Measurements from ENCODE around the gene FYCO1. TPM values are rescaled to one million over a fixed set of nuclear protein-coding genes. Genes with fewer than 3 reads are reported as not detected.

FYCO1 gene
- total and polyA plus RNA-seq, 9 of the 15 experiments (the other 6 are each of a cell fraction or from before 2014, with no cell fraction given): 2.1 to 13.8 (median 7.4) TPM

GRCh38 chr3:45981346-45982074 lies 14.1 kb downstream of the FYCO1 start (continued):
- TF ChIP-seq JUND (IDR thresholded peaks at IDR 0.05; ENCODE audit: borderline replicate concordance, low read depth, low read length) (peak; percentile 93), JUND (tag; IDR thresholded peaks at IDR 0.05; ENCODE audit: borderline replicate concordance, low read depth, low read length) (peak; percentile 92), E2F6 (IDR thresholded peaks at IDR 0.05; ENCODE audit: borderline replicate concordance in 1 of 2, extremely low read depth in 1 of 2, insufficient read depth in 1 of 2, insufficient read length in 1 of 2, low read depth in 1 of 2, low read length in 1 of 2, poor library complexity in 1 of 2, severe bottlenecking in 1 of 2) (no peak), ZNF140 (CRISPR knock-in tag; IDR thresholded peaks at IDR 0.05) (no peak), ZSCAN29 (IDR thresholded peaks at IDR 0.05) (no peak), NBN (IDR thresholded peaks at IDR 0.05; ENCODE audit: low read depth) (no peak), NR3C1 (CRISPR knock-in tag; IDR thresholded peaks at IDR 0.05) (no peak), MYBL2 (IDR thresholded peaks at IDR 0.05; ENCODE audit: low read depth) (no peak), MYBL2 (CRISPR knock-in tag; IDR thresholded peaks at IDR 0.05; ENCODE audit: borderline replicate concordance) (no peak), TCF3 (CRISPR knock-in tag; IDR thresholded peaks at IDR 0.05) (peak; percentile 64), HDAC3 (IDR thresholded peaks at IDR 0.05; ENCODE audit: borderline replicate concordance, partially characterized antibody) (no peak), ZNF655 (CRISPR knock-in tag; IDR thresholded peaks at IDR 0.05) (no peak), MAFG (tag; conservative IDR thresholded peaks at IDR 0.05) (peak; percentile 56), ZNF696 (CRISPR knock-in tag; conservative IDR thresholded peaks at IDR 0.05) (no peak), PRMT5 (CRISPR knock-in tag; IDR thresholded peaks at IDR 0.05) (no peak), POLR2G (IDR thresholded peaks at IDR 0.05; ENCODE audit: low read depth, low read length) (no peak), CC2D1A (IDR thresholded peaks at IDR 0.05) (no peak), NFXL1 (CRISPR knock-in tag; IDR thresholded peaks at IDR 0.05) (no peak), TEAD4 (IDR thresholded peaks at IDR 0.05; ENCODE audit: low read length) (peak; percentile 7; the same call in 1 of the 2 replicates), TEAD4 (CRISPR knock-in tag; IDR thresholded peaks at IDR 0.05; ENCODE audit: borderline replicate concordance) (no peak), HNRNPLL (IDR thresholded peaks at IDR 0.05; ENCODE audit: low read depth, low read length, poor library complexity, severe bottlenecking) (no peak), SMARCA4 (IDR thresholded peaks at IDR 0.05) (peak; percentile 61; the same call in 1 of the 2 replicates)
- TF ChIP-seq, protein P1, sequence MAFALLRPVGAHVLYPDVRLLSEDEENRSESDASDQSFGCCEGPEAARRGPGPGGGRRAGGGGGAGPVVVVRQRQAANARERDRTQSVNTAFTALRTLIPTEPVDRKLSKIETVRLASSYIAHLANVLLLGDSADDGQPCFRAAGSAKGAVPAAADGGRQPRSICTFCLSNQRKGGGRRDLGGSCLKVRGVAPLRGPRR (CRISPR knock-in tag; IDR thresholded peaks at IDR 0.05): no peak
- TF ChIP-seq, protein P2, sequence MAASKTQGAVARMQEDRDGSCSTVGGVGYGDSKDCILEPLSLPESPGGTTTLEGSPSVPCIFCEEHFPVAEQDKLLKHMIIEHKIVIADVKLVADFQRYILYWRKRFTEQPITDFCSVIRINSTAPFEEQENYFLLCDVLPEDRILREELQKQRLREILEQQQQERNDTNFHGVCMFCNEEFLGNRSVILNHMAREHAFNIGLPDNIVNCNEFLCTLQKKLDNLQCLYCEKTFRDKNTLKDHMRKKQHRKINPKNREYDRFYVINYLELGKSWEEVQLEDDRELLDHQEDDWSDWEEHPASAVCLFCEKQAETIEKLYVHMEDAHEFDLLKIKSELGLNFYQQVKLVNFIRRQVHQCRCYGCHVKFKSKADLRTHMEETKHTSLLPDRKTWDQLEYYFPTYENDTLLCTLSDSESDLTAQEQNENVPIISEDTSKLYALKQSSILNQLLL (CRISPR knock-in tag; IDR thresholded peaks at IDR 0.05; ENCODE audit: borderline replicate concordance): no peak
- TF ChIP-seq, protein P3, sequence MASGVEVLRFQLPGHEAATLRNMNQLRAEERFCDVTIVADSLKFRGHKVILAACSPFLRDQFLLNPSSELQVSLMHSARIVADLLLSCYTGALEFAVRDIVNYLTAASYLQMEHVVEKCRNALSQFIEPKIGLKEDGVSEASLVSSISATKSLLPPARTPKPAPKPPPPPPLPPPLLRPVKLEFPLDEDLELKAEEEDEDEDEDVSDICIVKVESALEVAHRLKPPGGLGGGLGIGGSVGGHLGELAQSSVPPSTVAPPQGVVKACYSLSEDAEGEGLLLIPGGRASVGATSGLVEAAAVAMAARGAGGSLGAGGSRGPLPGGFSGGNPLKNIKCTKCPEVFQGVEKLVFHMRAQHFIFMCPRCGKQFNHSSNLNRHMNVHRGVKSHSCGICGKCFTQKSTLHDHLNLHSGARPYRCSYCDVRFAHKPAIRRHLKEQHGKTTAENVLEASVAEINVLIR (CRISPR knock-in tag; IDR thresholded peaks at IDR 0.05): no peak

All from K562 (cell line).